Measurements from ENCODE around the gene SEC23IP. TPM values are rescaled to one million over a fixed set of nuclear protein-coding genes. Genes with fewer than 3 reads are reported as not detected.

SEC23IP gene
- total RNA-seq, 1 donor from 2014 or later, result 87.4 TPM

GRCh38 chr10:119970963-119971362 lies 78.4 kb downstream of the SEC23IP start:
- H3K27ac Mint-ChIP-seq, result no peak overlapping the region
- H3K27me3 Mint-ChIP-seq (ENCODE audit: low read depth), result peaks cover 8% of the 10 kb centered on the region
- no peaks in the 10 kb centered on the region for H3K4me1 Mint-ChIP-seq (ENCODE audit: low read depth)
- intact Hi-C loops (cut with micrococcal nuclease), result no loop called here
- DNase-seq (ENCODE audit: low spot score), result no peak
- H3K4me3 Mint-ChIP-seq (ENCODE audit: low read depth), result no peak overlapping the region
- H3K36me3 Mint-ChIP-seq (ENCODE audit: low read depth), result no peaks in the 10 kb centered on the region
- H3K9me3 Mint-ChIP-seq, result peaks cover 19% of the 10 kb centered on the region

GRCh38 chr10:119973281-119973680 lies 80.8 kb downstream of the SEC23IP start:
- Mint-ChIP-seq H3K27me3 (ENCODE audit: low read depth) (no peaks in the 10 kb centered on the region), H3K4me1 (ENCODE audit: low read depth) (no peaks in the 10 kb centered on the region), H3K27ac (no peak overlapping the region), H3K36me3 (ENCODE audit: low read depth) (no peaks in the 10 kb centered on the region), H3K4me3 (ENCODE audit: low read depth) (no peak overlapping the region), H3K9me3 (no peaks in the 10 kb centered on the region)
- no peak for DNase-seq (ENCODE audit: low spot score)
- intact Hi-C loops (cut with micrococcal nuclease), result no loop called here

GRCh38 chr10:119976421-119976820 lies 83.9 kb downstream of the SEC23IP start:
- peaks cover 3% of the 10 kb centered on the region for H3K27me3 Mint-ChIP-seq (ENCODE audit: low read depth)
- H3K4me1 Mint-ChIP-seq (ENCODE audit: low read depth), result no peaks in the 10 kb centered on the region
- DNase-seq (ENCODE audit: low spot score), result no peak
- no peaks in the 10 kb centered on the region for H3K36me3 Mint-ChIP-seq (ENCODE audit: low read depth)
- no peaks in the 10 kb centered on the region for H3K9me3 Mint-ChIP-seq
- H3K27ac Mint-ChIP-seq, result no peak overlapping the region
- no peak overlapping the region for H3K4me3 Mint-ChIP-seq (ENCODE audit: low read depth)
- intact Hi-C loops (cut with micrococcal nuclease), result no loop called here

- H3K27ac Mint-ChIP-seq, result no peak overlapping the region
- no peak for DNase-seq (ENCODE audit: low spot score)
- no peaks in the 10 kb centered on the region for H3K9me3 Mint-ChIP-seq
- intact Hi-C loops (cut with micrococcal nuclease), result no loop called here
- H3K27me3 Mint-ChIP-seq (ENCODE audit: low read depth), result peaks cover 3% of the 10 kb centered on the region
- H3K4me3 Mint-ChIP-seq (ENCODE audit: low read depth), result no peak overlapping the region
- no peaks in the 10 kb centered on the region for H3K36me3 Mint-ChIP-seq (ENCODE audit: low read depth)
- no peaks in the 10 kb centered on the region for H3K4me1 Mint-ChIP-seq (ENCODE audit: low read depth)
Observed at GRCh38 chr10:119980956-119981750, 88.6 kb downstream of the SEC23IP start.

- Mint-ChIP-seq H3K9me3 (no peaks in the 10 kb centered on the region), H3K27me3 (ENCODE audit: low read depth) (peaks cover 3% of the 10 kb centered on the region), H3K4me3 (ENCODE audit: low read depth) (no peak overlapping the region), H3K36me3 (ENCODE audit: low read depth) (no peaks in the 10 kb centered on the region), H3K4me1 (ENCODE audit: low read depth) (no peaks in the 10 kb centered on the region), H3K27ac (no peak overlapping the region)
- no peak for DNase-seq (ENCODE audit: low spot score)
- intact Hi-C loops (cut with micrococcal nuclease), result no loop called here
Observed at GRCh38 chr10:119981826-119982225, 89.3 kb downstream of the SEC23IP start.

GRCh38 chr10:119988333-119988732 lies 95.8 kb downstream of the SEC23IP start:
- no peaks in the 10 kb centered on the region for H3K9me3 Mint-ChIP-seq
- H3K4me1 Mint-ChIP-seq (ENCODE audit: low read depth), result no peaks in the 10 kb centered on the region
- H3K27ac Mint-ChIP-seq, result no peak overlapping the region
- intact Hi-C loops (cut with micrococcal nuclease), result no loop called here
- H3K27me3 Mint-ChIP-seq (ENCODE audit: low read depth), result peaks cover 4% of the 10 kb centered on the region
- H3K4me3 Mint-ChIP-seq (ENCODE audit: low read depth), result no peak overlapping the region
- no peaks in the 10 kb centered on the region for H3K36me3 Mint-ChIP-seq (ENCODE audit: low read depth)
- no peak for DNase-seq (ENCODE audit: low spot score)

GRCh38 chr10:119989966-119990365 lies 97.4 kb downstream of the SEC23IP start:
- no peak for DNase-seq (ENCODE audit: low spot score)
- H3K4me1 Mint-ChIP-seq (ENCODE audit: low read depth), result no peaks in the 10 kb centered on the region

GRCh38 chr10:119991066-119991465 lies 98.5 kb downstream of the SEC23IP start:
- Mint-ChIP-seq H3K4me1 (ENCODE audit: low read depth) (no peaks in the 10 kb centered on the region), H3K27me3 (ENCODE audit: low read depth) (peaks cover 5% of the 10 kb centered on the region), H3K4me3 (ENCODE audit: low read depth) (no peak overlapping the region), H3K9me3 (peaks cover 8% of the 10 kb centered on the region), H3K27ac (no peak overlapping the region), H3K36me3 (ENCODE audit: low read depth) (no peaks in the 10 kb centered on the region)
- intact Hi-C loops (cut with micrococcal nuclease), result no loop called here
- no peak for DNase-seq (ENCODE audit: low spot score)

More at GRCh38 chr10:119989966-119990365, 97.4 kb downstream of the SEC23IP start:
- intact Hi-C loops (cut with micrococcal nuclease), result no loop called here
- Mint-ChIP-seq H3K27me3 (ENCODE audit: low read depth) (peaks cover 4% of the 10 kb centered on the region), H3K4me3 (ENCODE audit: low read depth) (no peak overlapping the region), H3K9me3 (no peaks in the 10 kb centered on the region), H3K27ac (no peak overlapping the region), H3K36me3 (ENCODE audit: low read depth) (no peaks in the 10 kb centered on the region)

GRCh38 chr10:119991816-119992215 lies 99.3 kb downstream of the SEC23IP start:
- peaks cover 14% of the 10 kb centered on the region for H3K9me3 Mint-ChIP-seq
- H3K4me1 Mint-ChIP-seq (ENCODE audit: low read depth), result no peaks in the 10 kb centered on the region
- H3K27me3 Mint-ChIP-seq (ENCODE audit: low read depth), result peaks cover 8% of the 10 kb centered on the region
- H3K27ac Mint-ChIP-seq, result no peak overlapping the region
- no peak overlapping the region for H3K4me3 Mint-ChIP-seq (ENCODE audit: low read depth)
- intact Hi-C loops (cut with micrococcal nuclease), result no loop called here
- H3K36me3 Mint-ChIP-seq (ENCODE audit: low read depth), result no peaks in the 10 kb centered on the region
- no peak for DNase-seq (ENCODE audit: low spot score)

Other genes starting within 250 kb of the SEC23IP start
- 31.8 and 33.3 TPM in 2 replicates for gene BAG3, start 241.3 kb upstream of the SEC23IP start, total RNA-seq
- 10.2 and 11.9 TPM in 2 replicates for gene INPP5F, start 166.7 kb upstream of the SEC23IP start, total RNA-seq
- gene MCMBP, start 19.9 kb upstream of the SEC23IP start, total RNA-seq, result 94.6 and 99.4 TPM in 2 replicates

Data from activated T-helper 2 cell treated with anti-CD3 and anti-CD28 coated beads, Interferon-gamma antibody, Interleukin-2, Interleukin-4, amounts not matched to agents 10 μg/mL and 5 μg/mL and 100 μg/mL, durations not matched to agents 14 hours and 24 hours and 36 hours (primary cell).